Epithelial cell of esophagus (primary cell): ENCODE results near the gene SERHL2.
A peak's percentile ranks its signal among the peaks of the same experiment; 100 is the strongest.
"Not testable (repeated sequence)": the region's sequence is repeated elsewhere in the genome, so short reads cannot be mapped to it uniquely, and the experiment has no call there.

Source experiments
- DNase-seq: peaks from one replicate; pipeline ENCODE4 v3.0.0; 2010; ENCODE audit warnings: low read depth
- H3K4me3 ChIP-seq: 2 replicates; pipeline ENCODE4 v1.5.1; 2011; ENCODE audit warnings: mild to moderate bottlenecking, low read length, control low read depth
- CTCF ChIP-seq: IDR thresholded peaks from 2 replicates; pipeline ENCODE4 v1.5.1; 2011; ENCODE audit warnings: low read depth, mild to moderate bottlenecking, low read length, control low read depth, inconsistent platforms; ENCODE audit not compliant: insufficient read depth; ENCODE audit errors: missing control alignments

Gene SERHL2

GRCh38 chr22:42548597-42549330 lies 5.0 kb upstream of the SERHL2 start:
- H3K4me3 ChIP-seq = no peak overlapping the region
- TF ChIP-seq CTCF = no peak
- DNase-seq = no peak

GRCh38 chr22:42549331-42550060 lies 4.3 kb upstream of the SERHL2 start:
- H3K4me3 ChIP-seq = no peak overlapping the region
- no peak for TF ChIP-seq CTCF
- DNase-seq = no peak

- not testable (repeated sequence) for DNase-seq, H3K4me3 ChIP-seq
These were observed 1.5 kb upstream of the SERHL2 start for GRCh38 chr22:42552294-42552647.

DNA sequence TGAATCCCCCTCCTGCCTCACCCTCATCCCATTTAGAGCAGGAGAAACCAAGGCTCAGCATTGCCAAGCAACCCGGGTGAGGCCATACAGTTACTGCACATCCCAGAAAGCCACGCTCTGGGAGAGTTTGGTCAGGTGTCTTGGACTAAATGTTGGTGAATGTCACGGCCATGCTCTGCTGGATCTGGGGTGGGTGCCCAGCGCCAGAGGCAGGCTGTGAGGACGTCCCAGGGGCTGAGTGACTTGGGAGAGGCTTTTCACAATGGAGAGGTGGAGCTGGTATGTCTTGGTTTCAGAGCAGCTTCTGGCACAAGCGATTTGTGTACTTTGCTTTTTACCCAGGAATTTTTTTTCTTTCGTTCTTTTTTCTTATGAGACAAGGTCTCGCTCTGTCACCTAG lies 6.6 kb downstream of the SERHL2 start:
- no peak for DNase-seq
- no peak for TF ChIP-seq CTCF
- no peak overlapping the region for H3K4me3 ChIP-seq

DNA sequence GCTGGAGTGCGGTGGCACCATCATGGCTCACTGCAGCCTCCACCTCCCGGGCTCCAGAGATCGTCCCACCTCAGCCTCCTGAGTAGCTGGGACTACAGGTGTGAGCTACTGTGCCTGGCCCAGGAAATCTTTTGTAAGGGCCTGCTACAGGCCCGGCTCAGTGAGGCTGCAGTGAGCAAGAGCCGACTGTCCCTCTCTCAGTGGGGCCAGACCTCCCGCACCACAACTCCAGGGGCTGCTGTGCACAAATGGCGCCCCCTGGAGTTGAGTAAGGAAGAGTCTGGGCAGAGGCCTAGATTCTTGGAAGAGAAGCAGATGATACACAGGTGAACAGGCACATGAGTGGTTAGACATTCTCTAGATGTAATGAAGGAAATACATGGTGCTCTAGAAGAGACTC lies 7.0 kb downstream of the SERHL2 start:
- peak; percentile 43 for TF ChIP-seq CTCF
- peak; percentile 33 for DNase-seq
- no peak overlapping the region for H3K4me3 ChIP-seq

GRCh38 chr22:42561856-42562255 lies 8.1 kb downstream of the SERHL2 start:
- no peak for TF ChIP-seq CTCF
- no peak for DNase-seq
- H3K4me3 ChIP-seq = no peak overlapping the region

- DNase-seq = no peak
These were observed 8.5 kb downstream of the SERHL2 start for GRCh38 chr22:42562279-42562678.

More at GRCh38 chr22:42562279-42562678, 8.5 kb downstream of the SERHL2 start:
- TF ChIP-seq CTCF = no peak
- H3K4me3 ChIP-seq = no peak overlapping the region
